Panc1 (cell line): Measurements from ENCODE around the gene NPFFR2. TPM values are rescaled to one million over a fixed set of nuclear protein-coding genes. Genes with fewer than 3 reads are reported as not detected.
"Not testable (repeated sequence)": the region's sequence is repeated elsewhere in the genome, so short reads cannot be mapped to it uniquely, and the experiment has no call there.

Experiments used
- ATAC-seq: fragments of 200-7000 bp; cut with Tn5 transposase; 2 replicates; pipeline ENCODE4 v1.9.1; 2020; ENCODE audit warnings: mild to moderate bottlenecking, moderate library complexity
- BruUV-seq: library from RNA; stranded (reverse); fragments of 400-500 nt; replicated peaks from 2 replicates; lab custom pipeline; 2021; lab: Mats Ljungman, UMichigan
- CTCF ChIA-PET: fragments of 300-600 bp; sonication (Branson Sonifier 250); formaldehyde crosslinking; loops from one replicate; lab custom pipeline; 2022; ENCODE audit warnings: antibody characterized with exemption; lab: Charles Lee
- POLR2A ChIA-PET: fragments of 300-600 bp; sonication (Branson Sonifier 250); formaldehyde crosslinking; loops from one replicate; lab custom pipeline; 2022; ENCODE audit warnings: antibody characterized with exemption; lab: Charles Lee
- DNase-seq: peaks from one replicate; pipeline ENCODE4 v3.0.0-alpha.2; 2010; ENCODE audit warnings: low read depth, low spot score
- H3K27ac ChIP-seq: 2 replicates; pipeline ENCODE4 v1.5.1; 2011; ENCODE audit warnings: mild to moderate bottlenecking, low read length, inconsistent platforms
- H3K27me3 ChIP-seq: fragments of 200-500 bp; sonication (Bioruptor generic); 2 replicates; pipeline ENCODE4 v1.6.0; 2014; ENCODE audit warnings: low read length, inconsistent platforms; ENCODE audit not compliant: control insufficient read depth, insufficient read depth
- H3K36me3 ChIP-seq: fragments of 200-500 bp; sonication (Bioruptor generic); 2 replicates; pipeline ENCODE4 v1.5.1; 2014; ENCODE audit warnings: inconsistent platforms, mild to moderate bottlenecking, low read length, moderate library complexity; ENCODE audit not compliant: control insufficient read depth, insufficient read depth
- H3K4me1 ChIP-seq: 2 replicates; pipeline ENCODE4 v1.5.1; 2011; ENCODE audit warnings: inconsistent platforms, mild to moderate bottlenecking, low read length, moderate library complexity; ENCODE audit not compliant: control insufficient read depth, insufficient read depth
- H3K4me3 ChIP-seq, 2 experiments: 2 replicates each; pipeline ENCODE4 v1.5.1; 2011 to 2012; ENCODE audit warnings: low read depth in 2 of 2, low read length in 2 of 2, mild to moderate bottlenecking in 2 of 2, inconsistent platforms in 1 of 2, moderate library complexity in 1 of 2
- H3K9me3 ChIP-seq: fragments of 200-500 bp; sonication (Bioruptor generic); 2 replicates; pipeline ENCODE4 v1.5.1; 2014; ENCODE audit warnings: low read depth, mild to moderate bottlenecking, inconsistent platforms, low read length, moderate library complexity; ENCODE audit not compliant: control insufficient read depth, insufficient read depth
- CTCF ChIP-seq: fragments of 450-650 bp; IDR thresholded peaks from 2 replicates; pipeline ENCODE4 v1.5.1; 2017; ENCODE audit warnings: mild to moderate bottlenecking
- POLR2AphosphoS5 ChIP-seq: IDR thresholded peaks from 2 replicates; pipeline ENCODE4 v1.6.1; 2012; ENCODE audit warnings: mild to moderate bottlenecking, low read depth, low read length, moderate library complexity
- REST ChIP-seq, 2 experiments: IDR thresholded peaks; 2 replicates each; pipeline ENCODE4 v1.6.1; 2011 to 2012; ENCODE audit warnings: low read depth in 2 of 2, control low read depth in 1 of 2, low read length in 1 of 2, mild to moderate bottlenecking in 1 of 2, moderate library complexity in 1 of 2; ENCODE audit not compliant: insufficient read depth in 1 of 2
- SIN3A ChIP-seq: IDR thresholded peaks from 2 replicates; pipeline ENCODE4 v1.6.1; 2012; ENCODE audit warnings: low read depth, mild to moderate bottlenecking, low read length, moderate library complexity, borderline replicate concordance; ENCODE audit not compliant: insufficient read depth
- TCF7L2 ChIP-seq: IDR thresholded peaks from 2 replicates; pipeline ENCODE4 v1.6.1; 2011; ENCODE audit warnings: mild to moderate bottlenecking, low read depth, low read length, inconsistent platforms
- in situ Hi-C: cut with HindIII; loops from 2 replicates; pipeline ENCODE4 v1.10.0; 2016; ENCODE audit warnings: low sequenced_read_pairs, low pct_unique_long_range_greater_than_20kb
- intact Hi-C: fragments of 100-400 bp; cut with micrococcal nuclease; formaldehyde crosslinking; loops from one replicate; pipeline ENCODE4 v1.10.0; 2022; ENCODE audit not compliant: unreplicated experiment
- total RNA-seq: library from RNA; stranded (reverse); gene quantifications from one replicate; pipeline ENCODE4 v1.2.1, GENCODE V29; 2021; ENCODE audit not compliant: unreplicated experiment

Gene NPFFR2
- total RNA-seq, 1 experiment from 2014 or later = not detected

- Histone ChIP-seq H3K9me3 (no peaks in the 10 kb centered on the region), H3K4me3 (no peak overlapping the region), H3K4me1 (no peaks in the 10 kb centered on the region), H3K27ac (no peak overlapping the region), H3K36me3 (no peaks in the 10 kb centered on the region), H3K27me3 (no peaks in the 10 kb centered on the region)
- no TSS peak for BruUV-seq
- intact Hi-C loops = no loop called here
- DNase-seq (no peak), ATAC-seq (no peak)
- CTCF ChIA-PET = no interaction called here
- in situ Hi-C loops = no loop called here
- POLR2A ChIA-PET = no interaction called here
- TF ChIP-seq TCF7L2 = no peak
- TF ChIP-seq REST (IDR thresholded peaks at IDR 0.05; ENCODE audit: insufficient read depth in 1 of 2, low read depth in 2 of 2, low read length in 1 of 2) = no peak
- no peak for TF ChIP-seq CTCF
- TF ChIP-seq POLR2AphosphoS5 = no peak
- TF ChIP-seq SIN3A = no peak
Measured at GRCh38 chr4:72084587-72085011, 52.8 kb downstream of the NPFFR2 start.

GRCh38 chr4:72090606-72091005 lies 58.8 kb downstream of the NPFFR2 start:
- CTCF ChIA-PET = not testable (repeated sequence)

GRCh38 chr4:72094059-72094797 lies 62.4 kb downstream of the NPFFR2 start:
- no TSS peak for BruUV-seq
- ChIA-PET POLR2A (no interaction called here), CTCF (no interaction called here)
- intact Hi-C loops (no loop called here), in situ Hi-C loops (no loop called here)
- no peaks in the 10 kb centered on the region for H3K36me3 ChIP-seq
- ATAC-seq (no peak), DNase-seq (no peak)
- TF ChIP-seq CTCF (no peak), POLR2AphosphoS5 (no peak), REST (IDR thresholded peaks at IDR 0.05; ENCODE audit: insufficient read depth in 1 of 2, low read depth in 2 of 2, low read length in 1 of 2) (no peak), TCF7L2 (no peak), SIN3A (no peak)
- H3K4me1 ChIP-seq = no peaks in the 10 kb centered on the region
- no peak overlapping the region for H3K27ac ChIP-seq
- H3K27me3 ChIP-seq = no peaks in the 10 kb centered on the region
- no peak overlapping the region for H3K4me3 ChIP-seq
- no peaks in the 10 kb centered on the region for H3K9me3 ChIP-seq

More at GRCh38 chr4:72090606-72091005, 58.8 kb downstream of the NPFFR2 start:
- in situ Hi-C loops, H3K27ac ChIP-seq, intact Hi-C loops, H3K36me3 ChIP-seq, POLR2A ChIA-PET, BruUV-seq, ATAC-seq, H3K4me1 ChIP-seq, DNase-seq, H3K9me3 ChIP-seq, H3K27me3 ChIP-seq, H3K4me3 ChIP-seq: not testable (repeated sequence)
